Measurements from ENCODE around the gene NDFIP1.
"Not testable (repeated sequence)": the region's sequence is repeated elsewhere in the genome, so short reads cannot be mapped to it uniquely, and the experiment has no call there.

NDFIP1 gene, protein sequence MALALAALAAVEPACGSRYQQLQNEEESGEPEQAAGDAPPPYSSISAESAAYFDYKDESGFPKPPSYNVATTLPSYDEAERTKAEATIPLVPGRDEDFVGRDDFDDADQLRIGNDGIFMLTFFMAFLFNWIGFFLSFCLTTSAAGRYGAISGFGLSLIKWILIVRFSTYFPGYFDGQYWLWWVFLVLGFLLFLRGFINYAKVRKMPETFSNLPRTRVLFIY

DNA sequence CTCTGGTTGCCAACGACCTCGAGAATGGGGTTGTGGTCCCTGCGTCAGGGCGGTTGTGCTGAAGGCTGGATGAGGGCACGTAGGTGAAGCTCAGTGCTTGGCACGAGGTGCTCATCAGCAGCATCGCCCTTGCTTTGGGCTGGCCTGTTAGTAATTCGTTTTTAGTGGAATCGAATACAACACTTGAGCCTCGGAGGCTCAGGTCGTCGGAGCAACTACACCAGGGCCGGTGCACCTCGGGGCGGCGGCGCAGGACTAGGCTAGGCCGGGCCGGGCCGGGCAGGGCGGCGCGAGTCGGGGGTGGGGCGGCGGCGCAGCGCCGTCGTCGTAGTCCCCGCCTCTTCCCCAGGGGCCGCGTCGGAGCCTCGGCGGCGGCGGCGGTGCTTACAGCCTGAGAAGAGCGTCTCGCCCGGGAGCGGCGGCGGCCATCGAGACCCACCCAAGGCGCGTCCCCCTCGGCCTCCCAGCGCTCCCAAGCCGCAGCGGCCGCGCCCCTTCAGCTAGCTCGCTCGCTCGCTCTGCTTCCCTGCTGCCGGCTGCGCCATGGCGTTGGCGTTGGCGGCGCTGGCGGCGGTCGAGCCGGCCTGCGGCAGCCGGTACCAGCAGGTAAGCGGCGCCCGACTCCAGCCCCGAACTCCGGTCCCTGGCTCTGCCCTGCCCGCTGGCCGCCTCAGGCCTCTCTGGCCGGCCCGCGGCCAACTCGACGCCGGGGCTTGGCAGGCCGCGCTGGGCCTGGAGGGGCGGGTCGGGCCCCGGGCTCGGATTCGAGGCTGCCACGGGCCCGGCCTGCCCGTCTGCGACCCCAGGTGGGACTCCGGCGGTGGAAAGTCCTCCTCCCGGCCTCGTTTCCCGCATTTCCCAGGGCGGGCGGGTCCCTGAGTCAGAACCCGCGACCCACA, at the start of gene NDFIP1:
NDFIP1 (plus strand) TSS at position 348 of the 899 bp plus-strand sequence; CDS start at position 544, 196 bp downstream.
- peak; percentile 84 for DNase-seq (ENCODE audit: low read depth)

DNA sequence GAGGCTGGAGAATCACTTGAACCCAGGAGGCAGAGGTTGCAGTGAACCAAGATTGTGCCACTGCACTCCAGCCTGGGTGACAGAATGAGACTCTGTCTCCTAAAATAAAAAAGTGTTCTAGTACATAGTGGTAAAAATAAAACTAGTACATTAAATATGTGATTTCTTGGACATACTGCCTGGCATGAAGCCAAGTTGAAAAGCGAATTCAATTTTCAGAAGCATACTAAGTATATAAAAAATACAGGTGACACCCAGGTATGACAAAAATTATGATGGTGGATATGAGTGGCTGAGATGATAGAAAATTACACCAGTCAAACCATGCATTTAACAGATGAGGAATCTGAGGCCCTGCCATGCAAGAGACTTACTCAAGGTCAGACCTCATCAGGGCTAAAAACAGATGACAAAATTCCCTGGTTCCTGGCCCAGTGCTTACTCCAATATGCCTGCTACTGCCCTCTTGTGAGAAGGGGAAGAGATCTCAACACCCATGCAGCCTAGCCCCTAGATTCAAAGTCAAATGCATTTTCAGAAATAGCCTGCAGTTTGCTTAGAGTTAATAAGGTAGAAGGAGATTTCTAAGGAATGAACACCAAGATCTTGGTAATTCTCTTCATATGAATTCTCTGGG, 49.2 kb upstream of the NDFIP1 start:
- DNase-seq (ENCODE audit: low read depth), result peak; percentile 36

DNA sequence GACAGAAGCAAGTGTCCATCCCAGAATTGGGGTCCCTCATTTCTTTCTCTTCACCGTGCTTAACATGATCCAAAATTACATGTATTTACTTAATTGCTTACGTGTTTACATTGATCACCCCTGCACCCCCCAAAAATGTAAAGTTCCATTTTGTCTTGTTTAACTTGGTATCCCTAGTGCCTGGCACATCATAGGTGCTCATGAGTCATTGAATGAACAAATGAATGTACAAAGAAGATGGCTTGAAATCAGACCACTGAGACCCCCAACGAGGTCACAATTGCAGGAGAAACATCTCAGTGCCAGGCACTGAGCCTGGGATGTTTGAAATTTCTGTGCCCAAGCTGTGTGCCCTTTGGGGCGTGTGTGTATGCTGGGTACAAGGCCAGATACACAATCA, 45.2 kb upstream of the NDFIP1 start:
- DNase-seq (ENCODE audit: low read depth), result no peak

DNA sequence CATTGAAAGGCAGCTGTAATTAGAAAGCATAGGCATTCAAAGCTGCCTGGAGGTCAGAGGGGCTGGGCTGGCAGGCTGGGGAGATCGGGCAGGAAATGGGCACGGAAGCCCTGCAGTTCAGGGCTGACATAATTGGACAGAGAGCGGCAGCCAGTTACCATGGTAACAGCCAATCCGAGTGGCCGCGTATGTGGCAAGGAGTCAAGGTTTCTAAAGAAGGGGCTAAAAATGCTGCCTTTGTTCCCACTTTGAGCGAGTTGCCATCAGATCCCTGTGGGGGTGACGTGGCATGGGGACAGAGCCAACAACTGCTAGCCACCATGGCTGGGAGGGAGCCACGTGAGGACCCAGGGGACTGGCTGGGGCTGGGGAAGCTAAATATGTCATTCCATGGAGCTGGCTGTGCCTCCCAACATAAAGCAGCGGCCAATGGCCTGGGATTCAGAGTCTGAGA, 44.7 kb upstream of the NDFIP1 start:
- DNase-seq (ENCODE audit: low read depth), result peak; percentile 13

DNA sequence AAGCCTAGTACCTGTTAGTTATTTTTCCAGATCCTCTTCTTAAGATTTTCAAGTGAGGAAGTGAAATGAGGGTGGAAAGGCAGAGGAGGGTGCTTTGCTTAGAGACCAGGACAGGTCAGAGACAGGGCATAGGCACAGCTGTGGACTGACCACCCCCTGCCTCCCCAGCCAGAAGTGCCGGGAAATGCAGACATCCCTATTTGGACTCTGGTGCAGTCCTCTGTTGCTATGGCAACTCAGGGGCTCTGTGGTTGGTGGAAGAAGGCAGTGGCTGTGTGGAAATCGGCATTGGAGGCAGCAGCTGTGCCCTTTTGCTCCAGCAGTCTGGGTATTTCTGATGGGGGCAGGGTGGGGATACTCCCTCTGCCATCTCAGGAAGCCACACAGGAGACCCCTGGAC, 43.3 kb upstream of the NDFIP1 start:
- DNase-seq (ENCODE audit: low read depth), result peak; percentile 21

DNA sequence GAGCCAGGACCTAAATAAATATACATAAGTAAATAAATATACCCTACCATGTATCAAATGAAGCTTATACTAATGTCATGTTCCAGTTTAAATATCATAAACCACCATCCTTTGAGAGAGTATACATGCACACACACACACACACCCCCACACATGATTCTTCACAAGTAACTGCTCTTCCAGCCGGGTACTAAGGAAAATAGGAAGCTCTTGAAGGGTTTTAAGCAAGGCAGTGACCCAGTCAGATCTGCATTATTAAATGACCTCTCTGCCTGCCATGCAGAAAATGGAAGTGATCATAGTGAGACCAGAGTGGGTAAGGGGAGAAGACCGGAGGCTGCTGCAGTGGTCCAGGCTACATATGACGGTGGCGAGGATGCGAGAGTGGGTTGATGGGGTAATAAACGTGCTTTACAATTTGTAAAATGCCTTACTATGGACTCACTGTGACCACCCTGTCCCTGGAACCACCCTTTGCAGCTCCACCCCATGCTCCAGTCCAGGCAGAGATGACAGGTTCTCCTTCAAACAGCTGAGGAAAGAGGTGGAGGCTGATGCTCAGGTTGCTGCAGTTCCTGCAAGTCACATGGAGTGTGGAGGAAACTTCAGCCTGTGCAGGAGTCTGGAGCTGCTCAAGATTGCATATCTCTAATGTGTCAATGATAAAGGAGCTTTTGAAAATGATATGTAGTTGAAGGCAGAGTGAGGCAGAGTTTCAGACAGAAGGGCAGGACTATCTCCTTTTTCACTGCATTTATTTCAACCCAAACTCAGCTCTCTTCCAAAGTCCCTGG, 38.8 kb upstream of the NDFIP1 start:
- DNase-seq (ENCODE audit: low read depth), result no peak

DNA sequence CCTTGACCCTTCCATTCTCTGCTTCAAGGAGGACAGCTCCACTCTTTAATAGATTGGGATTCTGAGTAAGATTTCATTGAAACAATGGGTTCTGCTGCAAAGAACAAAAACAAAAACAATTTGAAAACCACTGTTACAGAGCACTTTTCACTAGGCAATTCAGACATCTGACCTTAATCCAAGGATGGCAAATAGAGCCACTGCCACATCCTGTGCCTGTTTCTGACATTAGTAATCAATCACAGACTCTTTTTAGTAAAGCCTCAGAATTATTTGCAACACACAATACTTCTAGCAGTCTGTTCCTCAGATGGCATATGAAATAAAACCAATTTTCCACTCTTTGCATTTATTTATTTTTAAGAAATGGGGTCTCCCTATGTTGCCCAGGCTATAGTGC, 37.8 kb upstream of the NDFIP1 start:
- DNase-seq (ENCODE audit: low read depth), result no peak

DNA sequence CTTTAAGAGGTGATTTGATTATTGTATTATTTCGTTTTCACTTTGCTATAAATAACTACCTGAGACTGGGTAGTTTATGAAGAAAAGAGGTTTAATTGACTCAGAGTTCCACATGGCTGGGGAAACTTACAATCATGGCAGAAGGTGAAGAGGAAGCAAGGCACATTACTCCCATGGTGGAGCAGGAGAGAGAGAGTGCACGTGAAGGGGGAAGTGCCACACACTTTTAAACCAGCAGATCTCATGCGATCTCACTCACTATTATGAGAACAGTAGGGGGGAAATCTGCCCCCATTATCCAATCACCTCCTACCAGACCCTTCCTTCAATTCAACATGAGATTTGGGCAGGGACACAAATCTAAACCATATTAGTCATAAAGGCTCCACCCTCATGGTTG, 36.1 kb upstream of the NDFIP1 start:
- no peak for DNase-seq (ENCODE audit: low read depth)

DNA sequence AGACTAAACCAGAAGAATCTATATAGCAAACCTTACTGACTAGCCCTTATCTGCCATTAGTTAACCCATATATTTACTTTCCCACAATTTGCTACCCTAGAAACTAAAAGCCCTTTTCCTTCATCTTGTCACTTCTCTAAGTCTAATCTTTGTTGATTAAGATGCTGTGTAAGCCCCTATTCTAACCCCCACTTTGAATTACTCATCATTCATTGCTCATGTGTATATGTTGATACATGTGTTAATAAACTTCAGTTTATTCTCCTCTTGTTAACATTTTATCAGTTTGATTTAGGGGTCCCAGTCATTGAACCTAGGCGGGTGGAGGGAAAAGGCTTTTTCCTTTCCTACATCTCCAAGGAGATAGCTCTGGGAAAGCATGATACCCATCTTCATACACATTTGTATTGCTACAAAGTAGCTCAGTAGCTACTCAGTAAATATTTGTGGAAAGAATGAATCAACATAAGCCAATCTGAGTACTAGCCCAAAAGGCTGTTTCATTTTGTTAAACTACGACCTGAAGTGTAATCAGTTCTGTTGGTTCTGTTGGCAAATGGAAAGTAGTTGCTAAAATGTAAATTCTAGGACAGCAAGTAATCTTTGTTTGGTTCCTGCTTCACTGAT, 35.1 kb upstream of the NDFIP1 start:
- DNase-seq (ENCODE audit: low read depth), result no peak

DNA sequence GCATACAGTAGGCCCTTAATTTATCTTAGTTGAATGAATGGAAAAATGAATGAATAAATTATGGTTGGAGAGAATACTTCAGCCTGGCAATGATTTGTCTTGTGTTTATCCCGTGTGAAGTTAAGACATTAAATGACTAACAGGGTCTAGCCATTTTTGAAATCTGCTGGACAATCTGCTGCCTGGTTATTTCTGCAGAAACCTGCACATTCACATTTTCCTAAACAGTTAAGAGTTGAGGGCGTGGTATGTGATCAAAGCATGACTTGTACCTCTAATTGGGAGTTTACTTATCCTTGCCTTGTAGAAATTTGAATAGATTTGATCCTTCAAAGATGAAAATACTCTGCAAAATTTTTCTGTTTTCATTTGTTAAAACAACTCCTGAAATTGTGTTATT, 34.6 kb upstream of the NDFIP1 start:
- DNase-seq (ENCODE audit: low read depth), result no peak

DNA sequence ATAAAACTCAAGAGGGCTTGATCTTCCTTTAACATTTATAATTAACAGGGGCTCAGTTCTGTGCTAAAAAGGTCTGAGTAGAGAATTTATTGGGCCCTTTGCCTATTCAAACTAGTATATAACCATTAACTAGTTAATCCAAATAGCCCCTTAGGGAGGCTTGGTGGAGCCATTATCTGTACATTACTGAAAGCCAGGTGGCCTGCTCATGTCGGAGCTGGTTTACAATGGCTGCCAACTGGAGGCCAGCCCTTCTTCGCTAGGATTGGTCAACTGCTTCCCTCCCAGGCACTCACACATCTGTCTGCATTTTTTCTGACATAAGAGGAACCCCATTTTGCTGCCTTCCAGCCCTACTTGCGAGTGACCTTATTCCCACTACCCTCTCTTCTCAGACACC, 30.4 kb upstream of the NDFIP1 start:
- DNase-seq (ENCODE audit: low read depth), result no peak

DNA sequence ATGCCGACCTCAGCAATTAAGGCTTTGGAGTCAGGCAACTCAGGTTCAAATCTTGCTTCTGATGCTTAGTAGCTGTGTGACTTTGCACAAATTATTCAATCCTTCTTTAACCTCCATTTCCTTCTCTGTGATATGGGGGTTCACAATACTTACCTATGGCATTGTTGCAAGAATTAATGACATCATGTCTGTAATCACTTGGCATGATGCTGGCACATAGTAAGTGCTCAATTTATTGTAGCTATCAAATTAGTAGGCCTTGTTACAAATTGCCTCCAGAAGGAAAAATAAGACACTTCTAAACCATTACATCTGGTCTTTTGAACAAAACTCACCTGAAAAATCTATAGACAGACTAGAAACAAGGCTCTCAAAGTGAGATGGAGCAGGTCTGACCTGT, 29.9 kb upstream of the NDFIP1 start:
- DNase-seq (ENCODE audit: low read depth), result no peak

DNA sequence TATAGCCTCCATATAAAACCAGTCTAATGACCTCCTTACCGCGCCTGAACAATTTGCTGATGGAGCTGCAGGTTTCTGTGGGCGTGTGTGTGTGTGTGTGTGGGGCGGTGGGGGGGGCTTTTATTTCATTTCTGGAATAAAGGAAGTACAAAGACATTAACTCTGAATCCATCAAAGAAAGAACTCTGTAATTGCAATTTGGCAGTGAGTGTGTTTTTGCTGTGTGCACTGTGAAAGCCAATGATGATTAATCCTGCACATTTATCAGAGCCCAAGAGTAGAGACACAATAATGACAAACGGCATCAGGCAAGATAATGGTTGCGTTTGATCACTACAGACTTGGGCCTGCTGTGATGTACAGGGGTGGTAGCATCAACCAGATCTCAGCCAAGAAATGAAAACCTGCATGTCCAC, 29.3 kb upstream of the NDFIP1 start:
- DNase-seq (ENCODE audit: low read depth), result no peak

DNA sequence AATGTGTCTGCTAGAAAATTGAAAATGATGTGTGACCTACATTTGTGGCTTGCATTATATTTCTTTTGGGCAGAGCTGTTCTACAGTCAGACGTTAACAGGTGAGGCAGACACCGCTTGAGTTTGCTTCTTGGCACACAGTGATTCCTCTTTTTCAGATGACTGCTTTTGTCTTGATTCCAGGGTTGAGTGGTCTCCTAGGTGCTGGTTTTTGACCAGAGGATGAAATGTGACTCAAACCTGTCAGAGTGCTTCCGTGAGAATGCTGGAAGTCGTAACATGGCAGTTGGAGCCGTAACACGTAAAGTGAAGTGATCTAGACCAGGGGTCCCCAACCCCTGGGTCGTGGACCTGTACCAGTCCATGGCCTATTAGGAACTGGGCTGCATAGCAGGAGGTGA, 28.3 kb upstream of the NDFIP1 start:
- DNase-seq (ENCODE audit: low read depth), result no peak

DNA sequence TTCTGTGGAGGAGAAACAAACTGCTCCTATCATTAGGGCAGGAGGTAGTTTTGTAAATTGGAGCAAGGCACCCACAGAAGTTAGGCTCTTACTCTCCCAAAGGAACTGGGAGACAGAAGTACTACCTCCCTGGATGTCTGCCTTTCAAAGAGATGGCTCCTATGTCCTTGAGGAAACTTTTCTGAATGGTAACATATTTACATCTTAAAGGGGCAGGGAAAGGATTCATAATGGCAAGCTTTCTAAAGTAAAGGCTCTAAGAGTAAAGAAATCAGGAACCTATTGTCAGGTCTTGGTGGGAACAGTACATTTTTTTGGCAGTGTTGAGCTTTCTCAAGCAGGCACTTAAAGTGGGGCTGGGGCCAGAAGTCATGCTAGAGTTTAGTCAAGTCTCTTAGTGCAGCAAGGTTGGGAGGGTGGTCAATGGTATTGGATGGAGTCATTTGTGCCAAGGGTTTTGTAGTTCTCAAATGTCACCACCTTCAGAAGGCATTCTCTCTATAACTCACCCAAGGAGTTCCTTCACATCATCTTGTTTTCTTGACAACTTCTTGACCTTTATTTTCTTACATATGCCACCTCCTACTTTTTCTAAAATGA, 26.3 kb upstream of the NDFIP1 start:
- DNase-seq (ENCODE audit: low read depth), result no peak

DNA sequence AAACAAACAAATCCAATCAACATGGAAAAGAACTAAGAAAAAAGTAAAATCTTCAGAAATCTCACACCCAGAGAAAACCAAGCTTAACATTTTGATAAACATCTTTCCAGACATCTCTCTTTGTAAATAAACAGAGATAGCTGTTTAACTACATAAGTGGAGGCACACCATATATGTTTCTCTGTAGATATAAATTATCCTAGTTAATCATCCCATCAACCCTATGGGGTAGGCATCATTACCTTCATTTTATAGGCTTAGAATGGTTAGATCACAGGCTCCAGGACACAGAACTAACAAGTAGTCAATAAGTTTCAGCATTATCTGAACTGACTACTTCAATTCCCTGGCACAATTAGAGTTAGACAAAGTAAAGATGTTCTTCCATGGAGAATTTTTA, 22.4 kb upstream of the NDFIP1 start:
- DNase-seq (ENCODE audit: low read depth), result no peak

DNA sequence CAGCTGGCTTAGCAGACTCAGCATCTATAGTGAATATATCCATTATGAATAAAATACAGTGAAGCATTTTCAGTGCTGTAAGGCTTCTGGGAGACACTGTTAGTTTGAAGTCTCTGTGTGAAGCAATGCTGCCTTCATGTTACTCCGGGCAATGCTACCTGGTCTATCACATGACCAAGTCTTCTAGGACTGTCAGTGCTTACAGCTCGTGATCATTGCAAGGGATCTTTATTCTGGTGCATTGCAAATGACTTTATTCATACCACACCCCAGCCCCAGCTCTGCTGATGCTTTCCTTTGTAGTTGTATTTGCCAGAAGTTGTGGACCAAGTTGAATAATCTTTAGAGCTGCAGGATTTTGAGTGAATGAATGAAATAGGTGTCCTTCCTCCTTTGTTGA, 21.9 kb upstream of the NDFIP1 start:
- no peak for DNase-seq (ENCODE audit: low read depth)

DNA sequence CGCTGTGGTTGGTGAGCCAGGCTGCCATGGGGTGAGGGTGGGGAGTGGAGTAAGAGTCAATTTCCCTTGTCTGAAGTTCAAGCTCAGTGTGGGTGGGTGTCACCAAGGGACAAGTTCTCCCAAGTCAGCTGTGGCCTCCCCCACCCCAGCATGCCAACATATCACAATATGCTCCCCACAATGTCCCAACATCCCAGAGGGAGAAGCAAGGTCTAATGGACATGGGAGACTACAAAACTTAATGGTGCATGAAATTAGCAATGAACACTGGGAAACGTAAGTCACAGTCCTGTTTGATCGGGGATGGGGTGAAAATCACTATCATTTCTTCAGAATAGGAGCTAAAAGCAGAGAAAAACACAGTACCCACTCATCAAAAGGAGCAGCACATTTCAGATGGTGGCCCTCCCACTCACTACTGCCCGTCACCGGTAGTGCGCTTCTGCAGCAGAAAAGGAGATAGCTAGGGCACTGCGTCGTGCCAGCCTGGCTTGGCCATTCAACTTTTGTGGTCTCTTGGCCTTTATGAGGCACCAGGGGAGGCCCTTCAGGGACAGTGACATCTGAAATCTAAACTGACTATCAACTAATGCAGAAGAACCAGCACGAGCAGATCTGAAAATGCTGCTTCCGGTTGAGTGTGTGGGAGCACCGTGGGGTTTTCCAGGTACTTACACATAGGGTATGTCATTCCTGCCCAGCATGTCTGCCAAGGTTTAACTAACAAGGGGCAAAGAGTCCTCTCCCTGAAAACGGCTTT, 20.5 kb upstream of the NDFIP1 start:
- no peak for DNase-seq (ENCODE audit: low read depth)

DNA sequence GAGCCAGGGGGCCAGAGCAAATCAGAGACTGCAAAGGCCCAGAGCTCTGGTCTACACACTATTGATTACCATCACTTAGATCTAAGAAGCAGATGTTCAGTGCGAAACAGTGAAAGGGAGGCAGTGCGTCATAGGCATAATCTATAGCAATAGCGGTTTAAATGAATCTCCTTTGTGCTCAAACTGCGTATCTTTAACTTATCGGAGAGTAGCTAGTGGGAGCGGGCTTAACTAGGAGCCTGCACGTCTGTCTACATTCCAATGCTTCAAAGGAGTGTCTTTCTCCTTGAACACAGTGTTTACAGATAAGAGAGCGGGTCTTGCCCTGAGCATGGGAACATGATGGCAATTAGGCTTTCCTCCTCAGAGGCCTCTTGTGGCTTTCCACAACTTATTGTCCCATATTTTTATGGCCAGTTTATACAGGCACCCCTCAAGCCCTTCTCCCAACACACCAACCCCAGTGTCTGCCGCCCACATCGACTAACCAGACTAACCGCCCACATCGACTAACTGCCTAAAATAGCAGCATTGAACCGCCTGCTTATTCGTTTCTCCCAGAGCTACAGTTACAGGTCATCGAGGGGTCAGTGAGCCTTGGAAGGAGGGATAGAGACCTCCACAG, 19.6 kb upstream of the NDFIP1 start:
- not testable (repeated sequence) for DNase-seq (ENCODE audit: low read depth)

DNA sequence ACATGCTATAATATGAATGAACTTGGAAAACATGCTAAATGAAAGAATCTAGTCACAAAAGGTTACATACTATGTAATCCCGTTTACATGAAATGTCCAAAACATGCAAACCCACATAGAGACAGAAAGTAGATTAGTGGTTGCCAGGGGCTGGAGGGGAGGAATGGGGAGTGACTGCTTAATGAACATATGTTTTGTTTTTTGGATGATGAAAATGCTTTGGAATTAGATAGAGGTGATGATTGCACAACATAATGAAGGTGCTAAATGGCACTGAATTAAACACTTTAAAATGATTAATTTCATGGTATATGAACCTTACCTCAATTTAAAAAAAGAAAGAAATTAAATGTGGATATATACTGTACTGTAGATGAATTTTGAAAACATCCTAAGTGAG, 17.6 kb upstream of the NDFIP1 start:
- no peak for DNase-seq (ENCODE audit: low read depth)
